Left lung (tissue), 10 donors: ENCODE measurements around the gene SEC63. TPM values are rescaled to one million over a fixed set of nuclear protein-coding genes. Genes with fewer than 3 reads are reported as not detected.
"Not testable (repeated sequence)": the region's sequence is repeated elsewhere in the genome, so short reads cannot be mapped to it uniquely, and the experiment has no call there.

Experiments
- ATAC-seq: fragments of 200-7000 bp; cut with Tn5 transposase; one replicate; pipeline ENCODE4 v1.9.1; 2020; ENCODE audit warnings: moderate library complexity
- DNase-seq, 4 donors: peaks; one replicate each; pipeline ENCODE4 v3.0.0-alpha.2; 2013 to 2020
- H3K27ac ChIP-seq, 2 donors: fragments of 200-600 bp; sonication (generic) in 1 of 2; one replicate each; pipeline versions ENCODE4 v1.5.0 to v1.8.0; 2020 to 2021
- H3K27me3 ChIP-seq, 2 donors: fragments of 200-600 bp; sonication (generic) in 1 of 2; one replicate each; pipeline versions ENCODE4 v1.5.0 to v1.8.0; 2020 to 2021
- H3K36me3 ChIP-seq, 2 donors: fragments of 200-600 bp; sonication (generic) in 1 of 2; one replicate each; pipeline versions ENCODE4 v1.5.0 to v1.8.0; 2020 to 2021
- H3K4me1 ChIP-seq, 2 donors: fragments of 200-600 bp; one replicate each; pipeline ENCODE4 v1.8.0; 2021
- H3K4me3 ChIP-seq, 2 donors: fragments of 200-600 bp; sonication (generic) in 1 of 2; one replicate each; pipeline versions ENCODE4 v1.5.0 to v1.8.0; 2020 to 2021; ENCODE audit warnings: mild to moderate bottlenecking in 1 of 2
- H3K9me3 ChIP-seq, 2 donors: fragments of 200-600 bp; sonication (generic) in 1 of 2; one replicate each; pipeline versions ENCODE4 v1.5.0 to v1.8.0; 2020 to 2021
- CTCF ChIP-seq, 2 donors: fragments of 200-600 bp; sonication (generic) in 1 of 2; IDR thresholded peaks; one replicate each; pipeline versions ENCODE4 v1.5.0 to v1.8.0; 2021; ENCODE audit warnings: antibody characterized with exemption in 2 of 2
- intact Hi-C, 2 donors: fragments of 100-400 bp; cut with DNase I; formaldehyde crosslinking; loops; one replicate each; pipeline versions ENCODE4 v1.11.2 to v1.14.2; 2022
- polyA plus RNA-seq, 6 donors: library from polyadenylated mRNA; unstranded; fragments of 120-200 nt; gene quantifications; one replicate each; pipeline ENCODE4 v1.2.1, GENCODE V29; 2013; ENCODE audit not compliant: insufficient read length in 6 of 6
- total RNA-seq, 2 donors: library from RNA; stranded (reverse); fragmentation: NEBNext Ultra II Directional; extraction: Animal tissue kit (Norgen Biotek cat#: 25700); gene quantifications; one replicate each; pipeline ENCODE4 v1.2.1, GENCODE V29; 2021
- donor health status: DM: no; HTN: yes; CAD: no.
- donor health status: DM: no; HTN: no; CAD: no.

The SEC63 gene
- total and polyA plus RNA-seq, 8 donors: 94.4 to 131 (median 111) TPM

DNA sequence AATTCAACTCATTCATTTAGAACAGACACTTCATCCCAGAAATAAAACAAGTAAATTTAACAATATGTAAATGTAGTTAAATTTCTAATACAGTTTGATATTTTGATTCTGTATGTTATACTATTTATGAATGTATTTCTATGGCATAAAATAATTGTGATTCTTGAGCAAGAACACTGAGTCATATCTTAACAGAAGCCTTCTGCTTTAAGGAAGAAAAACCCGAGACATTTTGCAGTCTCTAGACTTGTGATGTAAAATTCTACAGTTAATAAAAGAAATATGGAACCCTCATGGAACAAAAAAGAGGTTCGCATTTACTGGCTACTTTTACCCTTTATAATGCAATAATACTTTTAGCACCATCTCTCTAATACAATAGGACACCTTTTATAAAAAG, 86.0 kb downstream of the SEC63 start:
- no peak for TF ChIP-seq CTCF (IDR thresholded peaks at IDR 0.05)
- ATAC-seq (no peak), DNase-seq (no peak)
- Histone ChIP-seq H3K9me3 (no peaks in the 10 kb centered on the region), H3K27me3 (no peaks in the 10 kb centered on the region), H3K4me1 (no peaks in the 10 kb centered on the region), H3K27ac (no peak overlapping the region), H3K4me3 (no peak overlapping the region), H3K36me3 (peaks cover 0 to 83% of the 10 kb centered on the region in 2 donors)
- intact Hi-C loops: no loop called here

DNA sequence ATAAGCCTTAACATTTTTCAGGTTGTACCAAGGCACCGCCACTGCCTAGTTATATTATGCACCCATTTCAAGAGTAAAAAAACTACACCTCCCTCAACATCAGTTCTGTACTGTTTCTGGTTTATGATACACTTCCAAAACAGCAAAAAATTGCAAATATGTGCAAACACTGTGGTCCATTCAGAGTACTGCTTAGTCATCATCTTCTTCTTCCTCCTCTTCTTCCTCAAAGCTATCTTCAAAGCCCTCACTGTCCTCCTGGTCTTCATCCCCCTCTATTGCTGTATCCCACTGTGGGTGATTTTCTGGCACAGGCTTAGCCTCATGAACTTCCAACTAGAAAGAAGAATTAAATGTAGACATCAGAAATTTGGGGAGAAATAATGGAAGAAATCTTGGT, 86.5 kb downstream of the SEC63 start:
- H3K36me3 ChIP-seq: peaks cover 0 to 82% of the 10 kb centered on the region in 2 donors
- ATAC-seq, DNase-seq, intact Hi-C loops, H3K9me3 ChIP-seq, H3K27me3 ChIP-seq, H3K27ac ChIP-seq, H3K4me3 ChIP-seq, H3K4me1 ChIP-seq: not testable (repeated sequence)

DNA sequence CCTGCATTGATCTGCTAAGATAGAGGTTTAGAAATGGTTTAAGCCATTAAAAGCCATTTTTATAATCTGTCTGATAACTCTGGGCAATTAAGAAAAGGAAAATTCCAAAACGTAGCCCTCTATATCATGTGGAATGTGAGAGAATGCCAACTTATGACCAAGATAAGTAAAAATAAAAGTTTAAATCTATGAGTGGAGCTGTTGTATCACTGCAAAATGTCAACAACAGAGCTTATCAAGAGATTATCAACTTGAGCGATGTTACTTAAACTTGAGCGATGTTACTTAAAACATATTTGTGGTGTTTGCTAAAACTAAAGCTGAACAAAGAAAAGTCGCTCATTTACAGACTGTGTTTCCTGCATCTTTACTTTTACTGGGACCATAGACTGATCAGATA, 87.0 kb downstream of the SEC63 start:
- no peak overlapping the region for H3K4me3 ChIP-seq
- H3K9me3 ChIP-seq: no peaks in the 10 kb centered on the region
- no peaks in the 10 kb centered on the region for H3K4me1 ChIP-seq
- H3K27me3 ChIP-seq: no peaks in the 10 kb centered on the region
- peaks cover 0 to 77% of the 10 kb centered on the region in 2 donors for H3K36me3 ChIP-seq
- intact Hi-C loops: no loop called here
- no peak for DNase-seq
- TF ChIP-seq CTCF (IDR thresholded peaks at IDR 0.05): no peak
- ATAC-seq: no peak
- H3K27ac ChIP-seq: no peak overlapping the region

DNA sequence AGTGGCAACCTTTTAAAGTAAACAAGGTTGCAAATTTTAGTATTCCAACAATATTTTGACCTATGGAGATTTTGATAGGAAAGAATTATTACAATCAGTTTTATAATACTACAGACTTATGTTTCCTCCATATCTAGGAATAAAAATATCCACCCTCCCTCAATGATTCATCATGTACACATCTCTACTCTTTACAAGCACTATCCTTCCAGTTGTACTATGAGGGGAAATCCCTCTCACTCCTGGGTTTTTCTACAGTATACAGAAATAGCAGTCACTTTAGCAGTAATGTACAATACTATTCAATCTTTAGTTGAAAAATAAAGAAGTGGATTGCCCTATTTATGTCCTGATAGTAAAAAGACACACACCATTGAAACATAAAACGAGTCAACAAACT, 87.6 kb downstream of the SEC63 start:
- intact Hi-C loops: no loop called here
- TF ChIP-seq CTCF (IDR thresholded peaks at IDR 0.05): no peak
- Histone ChIP-seq H3K4me3 (no peak overlapping the region), H3K9me3 (no peaks in the 10 kb centered on the region), H3K27ac (no peak overlapping the region), H3K36me3 (peaks cover 0 to 70% of the 10 kb centered on the region in 2 donors), H3K27me3 (no peaks in the 10 kb centered on the region), H3K4me1 (no peaks in the 10 kb centered on the region)
- peak; percentile 37 for ATAC-seq
- no peak for DNase-seq

- H3K9me3 ChIP-seq: no peaks in the 10 kb centered on the region
- ATAC-seq: no peak
- intact Hi-C loops: no loop called here
- peaks cover 0 to 65% of the 10 kb centered on the region in 2 donors for H3K36me3 ChIP-seq
- no peak for TF ChIP-seq CTCF (IDR thresholded peaks at IDR 0.05)
- DNase-seq: no peak
- H3K4me1 ChIP-seq: no peaks in the 10 kb centered on the region
- H3K4me3 ChIP-seq: no peak overlapping the region
- H3K27ac ChIP-seq: no peak overlapping the region
- H3K27me3 ChIP-seq: no peaks in the 10 kb centered on the region
Observed at GRCh38 chr6:107869871-107870270, 88.1 kb downstream of the SEC63 start.

GRCh38 chr6:107868867-107869611, 89.0 kb downstream of the SEC63 start:
- DNase-seq: no peak
- intact Hi-C loops: no loop called here

More at GRCh38 chr6:107868867-107869611, 89.0 kb downstream of the SEC63 start:
- TF ChIP-seq CTCF (IDR thresholded peaks at IDR 0.05): no peak
- no peaks in the 10 kb centered on the region for H3K27me3 ChIP-seq
- H3K9me3 ChIP-seq: no peaks in the 10 kb centered on the region
- ATAC-seq: no peak
- peaks cover 0 to 58% of the 10 kb centered on the region in 2 donors for H3K36me3 ChIP-seq
- H3K4me3 ChIP-seq: no peak overlapping the region
- no peaks in the 10 kb centered on the region for H3K4me1 ChIP-seq
- H3K27ac ChIP-seq: no peak overlapping the region
